Mesenteric fat pad (tissue), 1 donor: ENCODE results near the gene DELE1. TPM values are rescaled to one million over a fixed set of nuclear protein-coding genes. Genes with fewer than 3 reads are reported as not detected.
A peak's percentile ranks its signal among the peaks of the same experiment; 100 is the strongest.

Experiments
- DNase-seq: peaks from one replicate; pipeline ENCODE4 v3.0.0-alpha.2; 2020; ENCODE audit warnings: low spot score
- long read RNA-seq: library from polyadenylated mRNA; unstranded; transcript quantifications from one replicate; pipeline ENCODE4 v2.0.0, GENCODE V29; 2020
- total RNA-seq: library from RNA; stranded (reverse); fragmentation: NEBNext Ultra II Directional; extraction: Animal tissue kit (Norgen Biotek cat#: 25700); gene quantifications from one replicate; pipeline ENCODE4 v1.2.1, GENCODE V29; 2021
- donor health status: DM: yes; HTN: yes; CAD: no.

DELE1 gene, protein sequence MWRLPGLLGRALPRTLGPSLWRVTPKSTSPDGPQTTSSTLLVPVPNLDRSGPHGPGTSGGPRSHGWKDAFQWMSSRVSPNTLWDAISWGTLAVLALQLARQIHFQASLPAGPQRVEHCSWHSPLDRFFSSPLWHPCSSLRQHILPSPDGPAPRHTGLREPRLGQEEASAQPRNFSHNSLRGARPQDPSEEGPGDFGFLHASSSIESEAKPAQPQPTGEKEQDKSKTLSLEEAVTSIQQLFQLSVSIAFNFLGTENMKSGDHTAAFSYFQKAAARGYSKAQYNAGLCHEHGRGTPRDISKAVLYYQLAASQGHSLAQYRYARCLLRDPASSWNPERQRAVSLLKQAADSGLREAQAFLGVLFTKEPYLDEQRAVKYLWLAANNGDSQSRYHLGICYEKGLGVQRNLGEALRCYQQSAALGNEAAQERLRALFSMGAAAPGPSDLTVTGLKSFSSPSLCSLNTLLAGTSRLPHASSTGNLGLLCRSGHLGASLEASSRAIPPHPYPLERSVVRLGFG
- total RNA-seq = 74.0 TPM
- long read RNA-seq, full-length matches to known transcripts = 14 of 86 reads
- long read RNA-seq, partial matches to known transcripts = 46 of 86 reads
- long read RNA-seq, other reads (novel, unspliced or antisense) = 26 of 86 reads

DNA sequence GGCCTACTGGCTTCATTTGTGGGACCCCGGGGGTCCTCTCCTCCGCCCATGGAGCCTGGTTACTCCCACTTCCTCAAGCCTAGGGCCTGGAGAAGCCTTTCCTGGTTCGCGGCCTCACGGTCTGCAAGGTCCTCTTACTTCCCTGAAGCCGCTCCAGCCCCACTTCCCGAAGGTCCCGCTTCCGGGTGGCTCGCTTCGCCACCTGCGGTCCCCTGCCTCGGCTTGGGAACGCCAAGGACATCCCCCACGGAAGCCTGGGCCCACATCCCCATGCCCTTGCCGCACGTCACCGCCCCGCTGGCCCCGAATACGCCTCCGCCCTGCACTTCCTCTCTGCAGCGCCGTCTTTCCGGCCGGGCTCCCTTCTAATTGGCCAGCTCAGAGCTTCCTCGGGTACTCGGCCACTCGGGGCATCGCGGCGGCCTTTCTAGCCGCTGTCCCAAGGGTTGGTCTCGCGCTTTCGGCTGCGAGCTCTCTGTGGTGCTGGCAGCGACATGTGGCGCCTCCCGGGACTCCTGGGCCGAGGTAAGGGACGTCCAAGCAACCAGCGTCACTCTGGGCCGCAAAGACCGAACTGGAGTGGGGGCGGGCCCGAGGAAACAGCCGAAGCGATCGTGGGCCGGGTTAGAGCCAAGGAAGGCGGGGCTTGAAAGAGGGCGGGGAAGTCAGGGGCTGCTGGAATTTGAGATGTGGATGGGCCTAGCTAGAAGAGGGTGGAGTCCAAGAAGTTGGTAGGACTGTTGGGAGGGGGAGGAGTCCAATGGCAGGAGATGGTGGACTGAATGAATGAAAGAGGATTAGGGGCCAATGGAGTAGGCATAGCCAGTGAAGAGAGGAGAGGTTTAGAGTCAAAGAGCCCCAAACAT lies at the start of gene DELE1:
TSS of gene DELE1 (plus strand) at position 424 of the 866 bp plus-strand sequence. CDS start at position 495, 71 bp downstream.
- DNase-seq = peak; percentile 98

DNA sequence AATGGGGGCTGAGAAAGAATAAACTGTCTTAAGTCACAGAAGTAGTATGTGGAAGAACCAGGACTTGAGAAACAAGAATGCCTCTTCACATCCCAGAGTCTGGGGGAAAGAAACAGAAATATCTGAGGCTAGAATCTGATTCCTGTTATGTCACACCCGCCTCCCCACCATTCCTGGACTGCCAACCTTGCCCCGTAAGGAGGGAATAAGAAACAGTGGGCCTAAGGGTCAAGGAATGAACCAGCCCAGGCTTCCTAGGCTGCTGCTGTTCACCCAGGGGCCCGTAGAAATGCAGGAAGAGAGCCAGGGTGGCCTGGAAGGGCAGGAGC lies 49.8 kb upstream of the DELE1 start:
- DNase-seq = no peak

DNA sequence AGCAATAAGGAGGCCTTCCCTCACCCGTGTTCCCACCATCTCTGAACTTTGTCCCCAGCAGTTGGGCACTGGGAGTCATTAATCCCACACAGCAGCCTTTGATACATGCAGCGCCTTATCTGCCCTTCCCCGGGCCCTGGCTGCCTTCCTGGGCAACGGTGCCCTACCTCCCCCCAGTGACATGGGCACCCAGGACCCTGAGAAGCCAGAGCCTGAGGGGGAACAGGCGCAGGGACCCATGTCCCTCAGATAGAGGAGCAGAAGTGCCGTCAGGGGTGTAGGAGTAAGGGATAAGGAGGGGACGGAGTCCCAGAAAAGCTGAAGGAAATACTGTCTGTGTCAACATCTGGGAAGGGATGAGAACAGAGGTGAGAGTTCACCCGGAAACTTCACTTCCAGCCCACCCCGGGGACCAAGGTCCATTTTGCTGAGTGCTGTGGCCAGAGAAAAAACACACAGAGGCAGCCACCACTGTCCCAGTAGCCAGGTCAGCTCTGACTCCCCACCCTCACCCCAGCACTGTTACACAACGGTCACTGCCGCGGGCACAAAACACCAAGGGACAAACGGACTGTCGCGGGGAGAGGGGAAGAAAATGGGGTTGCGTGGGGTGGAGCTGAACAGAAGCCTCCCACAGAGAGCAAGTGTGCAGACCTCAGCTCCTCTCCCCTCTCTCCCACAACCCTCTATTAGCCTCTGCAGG lies 49.3 kb upstream of the DELE1 start:
- peak; percentile 84 for DNase-seq

DNA sequence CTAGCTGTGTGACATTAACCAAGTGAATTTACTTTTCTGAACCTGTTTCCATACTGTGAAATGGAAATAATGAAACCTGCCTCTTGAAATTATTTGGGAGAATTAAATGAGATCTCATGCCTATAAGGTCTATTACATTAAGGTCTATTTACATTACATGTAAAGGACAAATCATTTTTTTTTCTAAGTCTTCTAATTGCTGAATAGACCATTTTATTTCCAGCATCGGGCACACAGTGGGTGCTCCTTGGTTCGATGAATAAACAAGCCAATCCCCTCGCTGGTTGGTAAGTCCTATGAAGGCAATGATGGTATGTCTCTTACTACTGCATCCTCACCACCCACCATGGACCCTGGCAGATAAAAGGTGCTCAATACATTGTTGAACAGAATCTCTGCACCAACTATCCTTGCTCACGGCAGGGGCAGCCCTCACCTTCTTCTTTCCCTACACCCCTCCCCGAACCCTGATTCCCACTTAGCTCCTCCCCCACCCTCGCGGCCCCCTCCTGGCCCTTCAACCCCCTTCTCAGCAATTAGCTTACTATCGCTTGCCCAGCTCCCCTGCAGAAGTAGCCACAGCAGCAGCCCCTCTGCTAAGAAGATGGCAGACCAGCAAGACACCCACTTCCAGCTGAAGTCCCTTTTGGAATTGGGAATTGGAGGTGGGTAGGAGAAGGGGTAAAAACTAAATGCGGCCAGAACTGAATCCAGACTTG lies 48.5 kb upstream of the DELE1 start:
- DNase-seq = peak; percentile 65

DNA sequence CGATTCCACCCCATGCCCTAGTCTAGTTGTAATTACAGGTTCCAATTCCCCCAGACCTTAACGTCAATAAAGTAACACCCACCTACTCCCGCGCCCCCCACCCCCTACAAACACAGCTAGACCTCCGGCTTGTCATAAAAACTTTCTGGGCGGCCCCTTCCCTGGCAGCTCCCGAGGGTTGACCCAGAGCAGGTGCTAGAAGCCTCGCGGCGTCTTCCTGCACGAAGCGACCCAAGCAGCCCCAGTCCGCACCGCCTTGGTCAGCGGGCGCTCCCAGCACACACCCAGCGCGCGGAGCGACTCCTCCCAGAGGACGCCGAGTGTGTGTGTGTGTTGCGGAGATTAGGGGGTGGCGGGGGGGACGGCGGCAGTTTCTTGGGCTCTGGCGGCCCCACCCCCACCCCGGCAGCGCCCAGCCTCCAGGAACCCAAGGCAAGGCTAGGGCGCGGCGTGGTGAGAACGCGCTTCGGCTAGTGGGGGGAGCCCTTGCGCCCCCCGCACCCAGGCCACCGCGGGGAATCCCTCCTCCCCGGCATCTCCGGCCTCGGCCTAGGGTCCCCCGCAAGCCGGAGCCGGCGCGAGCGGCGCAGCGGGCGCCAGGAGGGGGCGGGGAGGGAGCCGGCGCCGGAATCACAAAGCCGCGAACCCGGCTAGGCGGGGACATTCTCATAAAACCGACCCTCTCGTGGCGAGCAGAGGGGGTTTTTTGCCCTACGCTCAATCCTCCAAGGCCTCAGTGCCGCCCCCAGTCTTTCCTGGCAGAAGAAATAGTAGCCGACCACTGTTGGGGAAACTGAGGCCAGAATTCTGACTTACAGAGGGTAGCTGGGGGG lies 47.7 kb upstream of the DELE1 start:
- DNase-seq = peak; percentile 89

DNA sequence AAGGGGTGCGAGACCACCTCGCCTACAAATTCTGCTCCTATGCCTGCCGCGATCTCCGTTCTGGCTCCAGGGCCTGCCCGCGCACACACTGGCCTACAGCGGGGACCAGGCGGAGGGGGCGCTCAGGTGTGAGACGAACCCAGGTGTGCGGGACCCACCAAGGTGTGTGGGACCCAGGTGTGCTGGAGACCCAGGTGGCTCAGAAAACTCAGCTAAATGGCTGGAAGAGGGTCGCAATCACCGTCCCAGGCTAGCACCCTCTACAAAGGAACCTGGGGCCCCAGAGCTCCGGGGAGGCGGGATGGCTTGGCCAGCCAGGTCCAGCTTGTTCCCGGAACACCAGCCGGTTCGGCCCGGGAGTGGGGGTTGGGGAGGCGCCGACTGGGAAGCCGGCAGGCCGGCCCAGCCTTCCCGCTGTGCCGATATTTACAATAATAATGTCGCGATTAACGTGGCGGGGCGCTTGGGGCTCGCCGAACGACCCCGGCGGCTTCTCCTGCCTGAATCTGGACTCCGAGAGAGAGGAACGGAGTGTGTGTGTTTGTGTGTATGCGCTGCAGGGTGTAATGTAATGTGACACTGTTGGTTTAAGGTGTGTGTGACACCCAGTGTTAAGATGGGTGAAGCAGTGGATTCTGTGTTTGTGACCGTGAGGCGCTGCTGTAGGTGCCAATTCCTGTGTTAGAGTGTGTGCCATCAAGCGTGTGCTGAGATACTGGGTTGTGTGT lies 46.9 kb upstream of the DELE1 start:
- DNase-seq = peak; percentile 89

DNA sequence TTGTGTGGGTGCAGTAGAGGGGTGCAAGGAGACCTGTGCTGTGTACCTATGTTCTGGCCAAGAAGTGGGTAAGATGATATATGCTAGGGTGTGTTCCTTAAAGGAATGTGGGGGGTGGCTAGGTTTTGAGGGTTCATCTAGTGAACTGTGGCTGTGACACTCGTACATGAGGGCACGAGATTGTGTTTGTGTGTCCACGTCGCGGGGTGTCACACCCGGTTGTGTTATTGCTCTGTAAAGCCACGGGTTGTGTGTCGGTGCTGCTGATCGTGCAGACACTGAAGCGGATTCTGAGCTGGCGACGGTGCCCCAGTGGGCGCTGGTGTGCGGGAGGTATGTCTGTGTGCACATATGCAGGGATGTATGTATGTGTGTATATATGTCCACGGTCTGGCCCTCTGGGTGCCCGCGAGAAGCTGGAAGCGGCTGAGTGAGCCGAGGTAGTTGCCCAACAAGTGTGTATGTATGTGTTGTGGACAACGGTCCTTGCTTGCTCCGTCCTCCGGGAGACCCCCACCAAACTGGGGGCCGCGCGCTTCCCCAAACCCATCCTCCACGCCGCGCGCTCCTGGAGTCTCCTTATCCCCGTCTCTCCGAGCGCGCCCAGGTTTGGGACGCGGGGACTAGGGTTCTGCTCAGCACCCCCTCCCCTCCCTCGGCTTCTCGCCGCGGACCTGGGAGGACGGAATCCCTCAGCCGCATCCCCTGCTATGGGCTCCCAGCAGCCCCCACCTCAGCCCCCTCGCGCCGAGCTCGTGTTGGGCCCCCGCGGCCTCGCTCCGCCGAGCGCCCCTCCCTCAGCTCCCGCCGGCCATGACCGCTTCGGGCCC lies 46.1 kb upstream of the DELE1 start:
- peak; percentile 90 for DNase-seq

DNA sequence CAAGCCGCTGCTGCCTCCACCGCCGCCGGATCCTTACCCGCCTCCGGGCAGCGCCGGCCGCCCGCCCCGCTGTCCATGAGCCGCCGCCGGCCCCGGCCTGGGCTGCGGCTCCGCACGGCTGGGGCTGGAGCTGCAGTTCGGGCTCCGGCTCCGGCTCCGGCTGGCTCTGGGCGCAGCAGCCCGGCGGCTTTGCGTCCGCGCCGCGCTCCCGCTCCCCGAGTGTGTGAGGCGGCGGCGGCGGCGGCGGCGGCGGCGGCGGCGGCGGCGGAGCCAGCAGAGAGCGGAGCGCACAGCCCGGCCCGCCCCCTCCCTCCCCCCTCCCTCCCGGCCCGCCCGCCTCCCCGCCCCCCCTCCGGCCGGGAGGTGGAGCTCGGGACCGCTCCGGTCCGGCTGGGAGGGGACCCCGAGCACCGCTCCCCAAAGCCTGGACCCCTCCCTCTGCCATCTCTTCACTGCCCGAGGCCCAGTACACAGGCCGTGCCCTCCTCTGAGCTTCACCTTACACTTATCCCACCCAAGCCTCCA lies 45.4 kb upstream of the DELE1 start, which contains the start of gene PCDH1:
TSS of gene PCDH1 (minus strand) at position 225 of the 525 bp plus-strand sequence. CDS start at position 77, 148 bp downstream.
- DNase-seq = peak; percentile 85

DNA sequence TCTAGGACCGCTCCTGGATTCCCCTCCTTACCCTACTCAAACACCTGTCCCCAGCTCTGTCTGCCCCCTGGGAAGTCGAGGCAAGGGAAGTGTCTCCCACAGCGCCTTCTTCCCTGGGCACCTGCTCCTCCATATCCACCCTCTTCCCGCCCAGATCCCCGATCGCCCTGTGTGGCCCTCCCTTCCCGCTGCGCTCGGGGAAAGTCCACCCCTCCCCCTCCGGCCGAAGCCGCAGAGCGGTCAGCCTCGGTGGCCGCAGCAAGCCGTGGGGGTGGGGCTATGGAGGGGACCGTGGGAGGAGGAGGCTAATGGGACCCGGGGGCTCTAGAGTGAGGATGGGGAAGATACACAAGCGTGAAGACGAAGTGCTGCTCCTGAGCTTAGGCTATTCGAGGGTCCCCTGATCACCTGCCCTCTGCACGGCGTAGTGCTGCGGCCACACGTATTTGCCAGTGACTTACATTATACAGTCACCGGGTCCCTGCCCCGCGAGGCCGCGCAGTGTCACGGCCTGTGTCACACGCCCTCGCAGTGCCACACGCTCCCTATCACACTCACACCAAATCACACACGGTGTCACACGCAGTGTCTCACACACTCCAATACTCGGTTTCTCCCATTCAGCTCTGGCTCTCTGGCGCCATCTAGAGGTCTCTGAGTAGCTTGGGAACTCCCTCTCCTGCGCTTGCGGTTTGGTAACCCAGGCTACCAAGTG lies 44.8 kb upstream of the DELE1 start:
- DNase-seq = peak; percentile 92

DNA sequence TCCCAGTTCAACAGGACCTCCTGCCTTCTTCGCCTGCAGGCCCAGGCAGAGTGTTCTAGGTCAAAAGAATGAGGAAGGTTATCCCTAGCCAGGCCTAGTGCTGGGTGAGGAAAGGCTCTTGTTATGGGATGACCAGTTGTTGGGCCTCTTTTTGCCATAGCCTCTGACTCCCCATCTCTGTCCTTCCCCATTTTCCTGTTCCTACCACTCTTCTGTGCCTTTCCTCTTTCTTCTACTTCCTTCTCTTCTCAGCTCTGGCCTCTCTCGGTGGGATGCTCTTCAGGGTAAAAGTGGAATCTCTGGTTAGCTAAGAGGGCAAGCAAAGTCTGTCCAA lies 44.3 kb upstream of the DELE1 start:
- no peak for DNase-seq

DNA sequence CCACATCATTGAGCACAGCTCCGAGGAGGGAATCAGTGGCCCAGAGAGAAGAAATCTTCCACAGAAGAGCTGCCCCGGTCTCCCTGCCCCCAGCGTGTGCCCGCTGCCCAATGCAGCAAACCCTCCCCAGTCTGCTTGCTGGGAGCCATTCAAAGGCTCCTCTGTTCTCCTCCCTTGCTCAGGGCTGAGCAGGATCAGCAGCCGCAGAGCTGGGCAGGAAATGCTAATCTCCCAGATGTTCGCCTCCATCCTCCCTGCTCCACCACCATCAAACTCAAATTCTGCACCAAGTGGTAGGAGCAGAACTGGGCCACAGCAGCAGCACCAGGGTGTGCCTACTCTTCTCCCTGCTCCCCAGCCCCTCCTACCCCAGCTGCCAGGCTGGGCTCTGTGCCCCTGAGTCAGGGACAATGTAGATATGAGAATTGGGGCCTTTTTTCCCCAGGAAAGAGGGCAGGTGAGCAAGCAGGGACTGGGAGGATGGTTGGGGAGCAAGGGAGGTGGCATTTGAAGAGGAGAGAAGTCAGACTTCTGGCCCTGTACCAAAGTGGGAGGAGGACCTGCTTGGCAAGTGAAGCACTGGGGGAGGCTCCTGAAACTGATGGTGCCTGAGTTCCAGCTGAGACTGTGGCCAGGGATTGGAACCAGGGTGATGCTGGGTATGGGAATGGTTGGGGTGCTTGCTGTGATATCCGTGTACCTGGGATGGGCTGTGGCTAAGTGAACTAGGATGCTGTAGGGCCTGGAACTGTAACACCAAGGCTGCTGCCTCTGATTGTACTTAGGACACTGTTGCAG lies 43.5 kb upstream of the DELE1 start:
- peak; percentile 73 for DNase-seq

DNA sequence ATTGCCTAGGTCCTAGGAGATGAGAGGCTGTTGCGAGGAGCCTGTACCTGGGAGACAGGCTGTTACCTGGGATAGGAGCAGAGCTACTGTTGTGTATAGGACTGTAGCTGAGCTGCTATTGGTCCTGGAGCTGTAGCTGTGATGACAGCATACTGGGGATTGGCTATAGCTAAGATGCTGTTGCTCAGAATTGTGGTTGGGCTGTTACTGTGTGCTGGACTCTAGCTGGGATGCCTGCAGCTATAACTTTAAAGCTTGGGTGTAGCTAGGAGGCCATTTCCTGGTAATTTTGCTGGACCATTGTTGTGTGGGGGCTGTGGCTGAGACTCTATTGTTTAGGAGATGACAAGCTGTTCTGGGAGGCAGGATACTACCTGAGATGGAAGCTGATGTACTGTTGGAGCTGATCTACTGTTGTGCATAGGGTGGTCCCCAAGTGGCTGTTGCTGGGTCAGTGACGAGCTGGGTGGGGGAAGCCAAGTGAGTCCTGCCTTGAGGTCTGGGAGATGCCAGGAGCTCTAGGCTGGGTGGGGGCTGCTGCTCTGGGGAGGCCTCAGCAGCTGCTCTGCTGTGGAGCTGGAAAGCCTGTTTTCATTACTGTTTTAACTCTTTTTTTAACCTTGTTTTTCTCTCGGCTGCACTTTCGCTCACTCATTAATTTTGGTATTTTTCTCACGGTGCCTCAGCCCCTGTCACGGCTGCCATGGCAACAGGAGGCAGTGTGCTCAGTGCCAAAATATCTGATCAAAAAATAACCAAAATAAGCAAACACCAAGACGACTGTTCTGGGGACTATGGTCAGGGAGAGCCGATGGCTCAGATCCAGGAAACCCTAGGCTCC lies 42.5 kb upstream of the DELE1 start:
- DNase-seq = peak; percentile 75

DNA sequence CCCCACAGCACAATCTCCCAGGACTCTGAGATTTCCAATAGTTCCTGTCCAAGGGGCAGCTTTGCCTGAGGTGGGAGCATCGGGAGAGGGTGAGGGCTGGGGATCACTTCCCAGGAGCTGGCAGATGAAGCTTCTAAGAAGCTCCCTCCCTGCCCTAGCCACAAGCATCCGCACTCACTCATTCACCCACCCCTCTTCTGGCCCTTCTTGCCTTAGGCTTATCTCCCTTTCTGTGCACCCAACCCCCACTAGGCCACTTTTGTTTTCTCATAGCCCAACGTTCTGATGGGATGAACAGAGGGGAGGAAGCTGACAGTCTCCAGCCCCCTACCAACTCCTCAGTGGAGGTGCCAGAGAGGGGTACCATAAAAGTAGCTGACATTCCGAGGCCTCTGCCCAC lies 41.8 kb upstream of the DELE1 start:
- peak; percentile 68 for DNase-seq

DNA sequence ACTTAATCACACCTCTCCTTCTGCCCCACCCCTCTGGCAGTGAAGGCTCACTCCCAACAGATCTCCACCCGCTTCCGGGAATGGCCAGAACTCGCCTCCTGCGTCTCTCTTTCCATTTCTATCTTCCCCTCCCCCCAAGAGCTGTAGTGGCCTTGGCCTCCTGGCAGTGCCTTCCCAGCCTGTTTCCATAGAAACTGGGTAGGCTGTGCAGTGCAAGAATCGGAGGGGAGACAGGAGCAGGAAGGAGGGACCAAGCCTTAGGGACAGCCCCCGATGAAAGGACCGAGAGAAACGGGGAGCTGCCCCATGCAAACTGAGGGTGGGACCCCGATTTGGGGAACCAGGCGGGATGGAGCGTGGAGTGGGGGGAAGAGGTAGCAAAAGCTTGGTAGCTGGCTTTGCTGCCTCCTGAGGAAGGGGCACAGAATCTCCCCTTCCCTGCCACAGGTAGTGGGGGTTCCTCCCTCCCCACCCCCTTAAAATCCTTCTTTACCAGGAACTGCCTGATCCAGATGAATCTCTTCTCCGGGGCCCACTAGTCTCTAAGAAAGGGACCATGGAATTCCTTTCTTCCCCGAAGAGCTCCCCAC lies 41.0 kb upstream of the DELE1 start:
- DNase-seq = peak; percentile 75
